ENCODE results near the gene VTI1A.

VTI1A gene

GRCh38 chr10:112716076-112716475 is 269.1 kb downstream of the VTI1A start:
- POLR2A ChIA-PET = no interaction called here
- no peak for TF ChIP-seq CTCF (IDR thresholded peaks at IDR 0.05; ENCODE audit: control extremely low read depth, extremely low read depth, low read depth, missing control alignments)
- DNase-seq (ENCODE audit: extremely low spot score) = no peak
- CTCF ChIA-PET = interaction anchor here (1.5 kb wide), 1 partner anchor 10 kb away, joined by 5 read pairs; no protein-coding TSS in a partner anchor

GRCh38 chr10:112716924-112717413 is 270.0 kb downstream of the VTI1A start:
- no peak for TF ChIP-seq CTCF (IDR thresholded peaks at IDR 0.05; ENCODE audit: control extremely low read depth, extremely low read depth, low read depth, missing control alignments)
- POLR2A ChIA-PET = no interaction called here
- CTCF ChIA-PET = interaction anchor here (1.4 to 1.5 kb wide), 2 partner anchors 11 to 19 kb away, joined by 3 to 5 read pairs; no protein-coding TSS in a partner anchor
- DNase-seq (ENCODE audit: extremely low spot score) = no peak

- ChIA-PET POLR2A (no interaction called here), CTCF (interaction anchor here (0.6 to 2.1 kb wide), 5 partner anchors 9 to 226 kb away, joined by 3 to 5 read pairs (median 4); no protein-coding TSS in a partner anchor)
- TF ChIP-seq CTCF (IDR thresholded peaks at IDR 0.05; ENCODE audit: control extremely low read depth, extremely low read depth, low read depth, missing control alignments) = no peak
Measured at GRCh38 chr10:112720178-112720577, 273.2 kb downstream of the VTI1A start.

GRCh38 chr10:112721080-112721698 is 274.2 kb downstream of the VTI1A start:
- peak; percentile 30 for DNase-seq (ENCODE audit: extremely low spot score)
- TF ChIP-seq CTCF (IDR thresholded peaks at IDR 0.05; ENCODE audit: control extremely low read depth, extremely low read depth, low read depth, missing control alignments) = peak; percentile 44
- POLR2A ChIA-PET = no interaction called here
- CTCF ChIA-PET = interaction anchor here (0.9 to 3.3 kb wide), 18 partner anchors 10 to 841 kb away, joined by 3 to 19 read pairs (median 4); no protein-coding TSS in a partner anchor

More at GRCh38 chr10:112720178-112720577, 273.2 kb downstream of the VTI1A start:
- DNase-seq (ENCODE audit: extremely low spot score) = no peak

- DNase-seq (ENCODE audit: extremely low spot score) = no peak
- ChIA-PET POLR2A (interaction anchor here (1.2 kb wide), 1 partner anchor 16 kb away, joined by 3 read pairs; no protein-coding TSS in a partner anchor), CTCF (interaction anchor here (1.6 to 3.3 kb wide), 6 partner anchors 8 to 799 kb away, joined by 3 to 19 read pairs (median 11); no protein-coding TSS in a partner anchor)
- no peak for TF ChIP-seq CTCF (IDR thresholded peaks at IDR 0.05; ENCODE audit: control extremely low read depth, extremely low read depth, low read depth, missing control alignments)
Measured at GRCh38 chr10:112722758-112723157, 275.7 kb downstream of the VTI1A start.

GRCh38 chr10:112723876-112724275 is 276.9 kb downstream of the VTI1A start:
- no peak for TF ChIP-seq CTCF (IDR thresholded peaks at IDR 0.05; ENCODE audit: control extremely low read depth, extremely low read depth, low read depth, missing control alignments)
- CTCF ChIA-PET = interaction anchor here (1.6 to 3.3 kb wide), 3 partner anchors 13 to 797 kb away, joined by 3 to 19 read pairs (median 4); no protein-coding TSS in a partner anchor

More at GRCh38 chr10:112723876-112724275, 276.9 kb downstream of the VTI1A start:
- POLR2A ChIA-PET = no interaction called here
- no peak for DNase-seq (ENCODE audit: extremely low spot score)
